ENCODE data around the gene TMEM117.

GRCh38 chr12:44287545-44287944 is 451.7 kb downstream of the TMEM117 start:
- TF ChIP-seq POLR2A (IDR thresholded peaks at IDR 0.05) (no peak), CTCF (IDR thresholded peaks at IDR 0.05) (no peak)
